MM.1S (cell line): ENCODE data around the gene STXBP6.

Experiments used
- EZH2 ChIP-seq: fragments of 300-600 bp; sonication (generic); optimal IDR thresholded peaks from 2 replicates; pipeline ENCODE3; 2017; ENCODE audit warnings: low read depth, mild to moderate bottlenecking, antibody characterized with exemption, low read length, mixed read lengths
- EZH2phosphoT487 ChIP-seq: fragments of 300-600 bp; sonication (generic); IDR thresholded peaks from 2 replicates; pipeline ENCODE4 v1.6.1; 2018; ENCODE audit warnings: antibody characterized with exemption, low read length
- TF ChIP-seq, protein P1 (sequence below): fragments of 300-600 bp; sonication (generic); IDR thresholded peaks from 2 replicates; pipeline ENCODE4 v1.5.1; 2016; ENCODE audit warnings: antibody characterized with exemption, low read length, mixed read lengths

DNA sequence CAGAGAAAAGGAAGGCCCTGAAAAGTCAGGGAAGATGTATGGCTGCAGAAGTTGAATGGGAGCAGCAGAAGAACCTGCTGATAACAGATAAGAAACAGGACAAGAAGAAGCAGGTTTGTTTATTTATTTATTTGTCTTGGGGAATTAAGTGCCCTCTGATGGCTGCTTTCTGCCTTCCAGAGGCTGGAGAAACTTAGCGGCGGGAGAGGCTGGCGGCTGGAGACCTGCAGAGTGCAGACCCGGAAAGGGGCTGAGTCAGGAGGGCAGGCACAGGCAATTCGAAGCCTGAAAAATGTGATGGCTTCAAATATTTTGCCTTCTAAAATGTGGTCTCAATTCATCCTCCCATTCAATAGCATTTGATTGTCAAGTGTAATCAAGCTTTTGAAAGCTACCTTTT, 247.7 kb downstream of the STXBP6 start:
- TF ChIP-seq, protein P1, sequence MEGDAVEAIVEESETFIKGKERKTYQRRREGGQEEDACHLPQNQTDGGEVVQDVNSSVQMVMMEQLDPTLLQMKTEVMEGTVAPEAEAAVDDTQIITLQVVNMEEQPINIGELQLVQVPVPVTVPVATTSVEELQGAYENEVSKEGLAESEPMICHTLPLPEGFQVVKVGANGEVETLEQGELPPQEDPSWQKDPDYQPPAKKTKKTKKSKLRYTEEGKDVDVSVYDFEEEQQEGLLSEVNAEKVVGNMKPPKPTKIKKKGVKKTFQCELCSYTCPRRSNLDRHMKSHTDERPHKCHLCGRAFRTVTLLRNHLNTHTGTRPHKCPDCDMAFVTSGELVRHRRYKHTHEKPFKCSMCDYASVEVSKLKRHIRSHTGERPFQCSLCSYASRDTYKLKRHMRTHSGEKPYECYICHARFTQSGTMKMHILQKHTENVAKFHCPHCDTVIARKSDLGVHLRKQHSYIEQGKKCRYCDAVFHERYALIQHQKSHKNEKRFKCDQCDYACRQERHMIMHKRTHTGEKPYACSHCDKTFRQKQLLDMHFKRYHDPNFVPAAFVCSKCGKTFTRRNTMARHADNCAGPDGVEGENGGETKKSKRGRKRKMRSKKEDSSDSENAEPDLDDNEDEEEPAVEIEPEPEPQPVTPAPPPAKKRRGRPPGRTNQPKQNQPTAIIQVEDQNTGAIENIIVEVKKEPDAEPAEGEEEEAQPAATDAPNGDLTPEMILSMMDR, result no peak
- TF ChIP-seq EZH2 (no peak), EZH2phosphoT487 (no peak)
